K562 (cell line): ENCODE results near the gene RIN3. TPM values are rescaled to one million over a fixed set of nuclear protein-coding genes. Genes with fewer than 3 reads are reported as not detected.

Experiments
- CBFA2T2 ChIP-seq: fragments of 450-650 bp; conservative IDR thresholded peaks from 2 replicates; pipeline ENCODE4 v1.6.1; 2017; ENCODE audit warnings: mild to moderate bottlenecking
- EGR1 ChIP-seq: fragments of 450-650 bp; conservative IDR thresholded peaks from 2 replicates; pipeline ENCODE4 v1.6.1; 2017; ENCODE audit warnings: mild to moderate bottlenecking
- HDAC6 ChIP-seq: IDR thresholded peaks from 2 replicates; pipeline ENCODE4 v1.6.1; 2012; ENCODE audit warnings: low read depth, mild to moderate bottlenecking, control low read depth, inconsistent platforms, low read length, moderate library complexity
- TAF7 ChIP-seq: fragments of 450-650 bp; IDR thresholded peaks from 2 replicates; pipeline ENCODE4 v1.6.1; 2016; ENCODE audit warnings: missing genetic modification characterization, missing compliant biosample characterization
- TEAD2 ChIP-seq: fragments of 450-650 bp; IDR thresholded peaks from 2 replicates; pipeline ENCODE4 v1.6.1; 2016; ENCODE audit warnings: missing genetic modification characterization, control low read depth, missing compliant biosample characterization
- TGIF2 ChIP-seq: sonication (generic); formaldehyde crosslinking; IDR thresholded peaks from 2 replicates; pipeline ENCODE4 v1.8.1; 2022; ENCODE audit warnings: mild to moderate bottlenecking, missing genetic modification reagents, moderate library complexity
- ZBTB7A ChIP-seq: IDR thresholded peaks from 2 replicates; pipeline ENCODE4 v1.6.1; 2011; ENCODE audit warnings: low read depth, mild to moderate bottlenecking, low read length, moderate library complexity, borderline replicate concordance; ENCODE audit not compliant: control insufficient read depth
- ZNF23 ChIP-seq: fragments of 250-450 bp; sonication (Bioruptor Pico); IDR thresholded peaks from 2 replicates; pipeline ENCODE4 v1.4.0; 2020; ENCODE audit warnings: mild to moderate bottlenecking
- polyA plus RNA-seq, 8 experiments: library from polyadenylated mRNA; depleted of rRNA in 4 of 8; stranded (reverse) in 5 of 8; unstranded in 3 of 8; fragments of >200 nt; fragmentation: Nextera tagmentation in 2 of 8; fragmentation: Illumina TruSeq in 1 of 8; extraction: Ambion mirVana in 2 of 8; extraction: Trizol in 1 of 8; gene quantifications; 2 replicates each; pipeline versions ENCODE4 v1.2.1 to v1.2.3, GENCODE V29; 2011 to 2014; ENCODE audit warnings: inconsistent platforms in 1 of 8, missing spikeins in 1 of 8
- total RNA-seq, 7 experiments: library from RNA; depleted of rRNA in 6 of 7; stranded (reverse); fragments of >200 nt in 6 of 7; fragmentation: Illumina TruSeq in 2 of 7; extraction: Trizol in 2 of 7; gene quantifications; 2 replicates each; pipeline versions ENCODE4 v1.2.1 to v1.2.3, GENCODE V29; 2011 to 2021; ENCODE audit warnings: low replicate concordance in 1 of 7
- TF ChIP-seq, protein P1 (sequence below): fragments of 200-600 bp; sonication (generic); IDR thresholded peaks from one replicate; pipeline ENCODE4 v1.6.1; 2012; ENCODE audit warnings: mild to moderate bottlenecking, low read depth, low read length, inconsistent platforms
- TF ChIP-seq, protein P2 (sequence below): fragments of 450-650 bp; formaldehyde crosslinking; IDR thresholded peaks from 2 replicates; pipeline ENCODE4 v1.4.0; 2020; ENCODE audit warnings: mild to moderate bottlenecking, moderate library complexity

Gene RIN3
- total and polyA plus RNA-seq, 9 of the 15 experiments (the other 6 are each of a cell fraction or from before 2014, with no cell fraction given): 0.01 to 0.49 (median 0.08) TPM; not detected in 5

DNA sequence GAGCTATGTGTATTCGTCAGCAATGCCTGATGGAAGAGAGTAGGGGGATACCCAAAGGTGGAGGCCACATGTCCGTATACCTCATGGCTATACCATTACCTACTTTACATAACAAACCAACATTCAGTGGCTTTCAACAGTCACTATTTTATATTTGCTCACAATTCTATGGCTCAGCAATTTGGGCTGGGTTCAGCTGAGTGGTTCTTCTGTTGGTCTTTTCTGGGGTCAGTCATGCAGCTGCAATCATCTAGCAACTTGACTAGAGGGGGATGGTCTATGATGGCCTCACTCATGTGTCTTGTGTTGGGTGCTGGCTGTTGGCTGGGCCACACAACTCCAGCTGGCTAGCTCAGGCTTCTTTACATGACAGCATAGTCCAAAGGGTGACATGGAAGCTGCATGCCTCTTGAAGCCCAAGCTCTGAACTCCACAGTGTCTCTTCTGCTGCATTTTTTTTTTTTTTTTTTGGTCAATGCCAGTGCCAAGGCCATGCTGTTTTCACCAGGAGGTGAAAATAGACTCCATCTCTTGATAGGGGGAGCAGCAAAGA is 53.7 kb downstream of the RIN3 start (continued):
- TF ChIP-seq, protein P1, sequence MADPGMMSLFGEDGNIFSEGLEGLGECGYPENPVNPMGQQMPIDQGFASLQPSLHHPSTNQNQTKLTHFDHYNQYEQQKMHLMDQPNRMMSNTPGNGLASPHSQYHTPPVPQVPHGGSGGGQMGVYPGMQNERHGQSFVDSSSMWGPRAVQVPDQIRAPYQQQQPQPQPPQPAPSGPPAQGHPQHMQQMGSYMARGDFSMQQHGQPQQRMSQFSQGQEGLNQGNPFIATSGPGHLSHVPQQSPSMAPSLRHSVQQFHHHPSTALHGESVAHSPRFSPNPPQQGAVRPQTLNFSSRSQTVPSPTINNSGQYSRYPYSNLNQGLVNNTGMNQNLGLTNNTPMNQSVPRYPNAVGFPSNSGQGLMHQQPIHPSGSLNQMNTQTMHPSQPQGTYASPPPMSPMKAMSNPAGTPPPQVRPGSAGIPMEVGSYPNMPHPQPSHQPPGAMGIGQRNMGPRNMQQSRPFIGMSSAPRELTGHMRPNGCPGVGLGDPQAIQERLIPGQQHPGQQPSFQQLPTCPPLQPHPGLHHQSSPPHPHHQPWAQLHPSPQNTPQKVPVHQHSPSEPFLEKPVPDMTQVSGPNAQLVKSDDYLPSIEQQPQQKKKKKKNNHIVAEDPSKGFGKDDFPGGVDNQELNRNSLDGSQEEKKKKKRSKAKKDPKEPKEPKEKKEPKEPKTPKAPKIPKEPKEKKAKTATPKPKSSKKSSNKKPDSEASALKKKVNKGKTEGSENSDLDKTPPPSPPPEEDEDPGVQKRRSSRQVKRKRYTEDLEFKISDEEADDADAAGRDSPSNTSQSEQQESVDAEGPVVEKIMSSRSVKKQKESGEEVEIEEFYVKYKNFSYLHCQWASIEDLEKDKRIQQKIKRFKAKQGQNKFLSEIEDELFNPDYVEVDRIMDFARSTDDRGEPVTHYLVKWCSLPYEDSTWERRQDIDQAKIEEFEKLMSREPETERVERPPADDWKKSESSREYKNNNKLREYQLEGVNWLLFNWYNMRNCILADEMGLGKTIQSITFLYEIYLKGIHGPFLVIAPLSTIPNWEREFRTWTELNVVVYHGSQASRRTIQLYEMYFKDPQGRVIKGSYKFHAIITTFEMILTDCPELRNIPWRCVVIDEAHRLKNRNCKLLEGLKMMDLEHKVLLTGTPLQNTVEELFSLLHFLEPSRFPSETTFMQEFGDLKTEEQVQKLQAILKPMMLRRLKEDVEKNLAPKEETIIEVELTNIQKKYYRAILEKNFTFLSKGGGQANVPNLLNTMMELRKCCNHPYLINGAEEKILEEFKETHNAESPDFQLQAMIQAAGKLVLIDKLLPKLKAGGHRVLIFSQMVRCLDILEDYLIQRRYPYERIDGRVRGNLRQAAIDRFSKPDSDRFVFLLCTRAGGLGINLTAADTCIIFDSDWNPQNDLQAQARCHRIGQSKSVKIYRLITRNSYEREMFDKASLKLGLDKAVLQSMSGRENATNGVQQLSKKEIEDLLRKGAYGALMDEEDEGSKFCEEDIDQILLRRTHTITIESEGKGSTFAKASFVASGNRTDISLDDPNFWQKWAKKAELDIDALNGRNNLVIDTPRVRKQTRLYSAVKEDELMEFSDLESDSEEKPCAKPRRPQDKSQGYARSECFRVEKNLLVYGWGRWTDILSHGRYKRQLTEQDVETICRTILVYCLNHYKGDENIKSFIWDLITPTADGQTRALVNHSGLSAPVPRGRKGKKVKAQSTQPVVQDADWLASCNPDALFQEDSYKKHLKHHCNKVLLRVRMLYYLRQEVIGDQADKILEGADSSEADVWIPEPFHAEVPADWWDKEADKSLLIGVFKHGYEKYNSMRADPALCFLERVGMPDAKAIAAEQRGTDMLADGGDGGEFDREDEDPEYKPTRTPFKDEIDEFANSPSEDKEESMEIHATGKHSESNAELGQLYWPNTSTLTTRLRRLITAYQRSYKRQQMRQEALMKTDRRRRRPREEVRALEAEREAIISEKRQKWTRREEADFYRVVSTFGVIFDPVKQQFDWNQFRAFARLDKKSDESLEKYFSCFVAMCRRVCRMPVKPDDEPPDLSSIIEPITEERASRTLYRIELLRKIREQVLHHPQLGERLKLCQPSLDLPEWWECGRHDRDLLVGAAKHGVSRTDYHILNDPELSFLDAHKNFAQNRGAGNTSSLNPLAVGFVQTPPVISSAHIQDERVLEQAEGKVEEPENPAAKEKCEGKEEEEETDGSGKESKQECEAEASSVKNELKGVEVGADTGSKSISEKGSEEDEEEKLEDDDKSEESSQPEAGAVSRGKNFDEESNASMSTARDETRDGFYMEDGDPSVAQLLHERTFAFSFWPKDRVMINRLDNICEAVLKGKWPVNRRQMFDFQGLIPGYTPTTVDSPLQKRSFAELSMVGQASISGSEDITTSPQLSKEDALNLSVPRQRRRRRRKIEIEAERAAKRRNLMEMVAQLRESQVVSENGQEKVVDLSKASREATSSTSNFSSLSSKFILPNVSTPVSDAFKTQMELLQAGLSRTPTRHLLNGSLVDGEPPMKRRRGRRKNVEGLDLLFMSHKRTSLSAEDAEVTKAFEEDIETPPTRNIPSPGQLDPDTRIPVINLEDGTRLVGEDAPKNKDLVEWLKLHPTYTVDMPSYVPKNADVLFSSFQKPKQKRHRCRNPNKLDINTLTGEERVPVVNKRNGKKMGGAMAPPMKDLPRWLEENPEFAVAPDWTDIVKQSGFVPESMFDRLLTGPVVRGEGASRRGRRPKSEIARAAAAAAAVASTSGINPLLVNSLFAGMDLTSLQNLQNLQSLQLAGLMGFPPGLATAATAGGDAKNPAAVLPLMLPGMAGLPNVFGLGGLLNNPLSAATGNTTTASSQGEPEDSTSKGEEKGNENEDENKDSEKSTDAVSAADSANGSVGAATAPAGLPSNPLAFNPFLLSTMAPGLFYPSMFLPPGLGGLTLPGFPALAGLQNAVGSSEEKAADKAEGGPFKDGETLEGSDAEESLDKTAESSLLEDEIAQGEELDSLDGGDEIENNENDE: no peak
- TF ChIP-seq EGR1 (no peak), TEAD2 (tag) (no peak), ZNF23 (no peak), HDAC6 (no peak), ZBTB7A (no peak), TAF7 (tag) (no peak), CBFA2T2 (no peak), TGIF2 (CRISPR knock-in tag) (no peak)
- TF ChIP-seq, protein P2, sequence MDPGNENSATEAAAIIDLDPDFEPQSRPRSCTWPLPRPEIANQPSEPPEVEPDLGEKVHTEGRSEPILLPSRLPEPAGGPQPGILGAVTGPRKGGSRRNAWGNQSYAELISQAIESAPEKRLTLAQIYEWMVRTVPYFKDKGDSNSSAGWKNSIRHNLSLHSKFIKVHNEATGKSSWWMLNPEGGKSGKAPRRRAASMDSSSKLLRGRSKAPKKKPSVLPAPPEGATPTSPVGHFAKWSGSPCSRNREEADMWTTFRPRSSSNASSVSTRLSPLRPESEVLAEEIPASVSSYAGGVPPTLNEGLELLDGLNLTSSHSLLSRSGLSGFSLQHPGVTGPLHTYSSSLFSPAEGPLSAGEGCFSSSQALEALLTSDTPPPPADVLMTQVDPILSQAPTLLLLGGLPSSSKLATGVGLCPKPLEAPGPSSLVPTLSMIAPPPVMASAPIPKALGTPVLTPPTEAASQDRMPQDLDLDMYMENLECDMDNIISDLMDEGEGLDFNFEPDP (CRISPR knock-in tag): no peak
